ENCODE results near the gene TXNL4A.

GRCh38 chr18:79935925-79936324 lies 52.4 kb downstream of the TXNL4A start:
- TF ChIP-seq POLR2A (IDR thresholded peaks at IDR 0.05; ENCODE audit: low read depth, low read length) (no peak), POLR2AphosphoS5 (IDR thresholded peaks at IDR 0.05; ENCODE audit: low read depth, low read length) (no peak)
